Adrenal gland (tissue), 12 donors: ENCODE data around the gene EHMT2. TPM values are rescaled to one million over a fixed set of nuclear protein-coding genes. Genes with fewer than 3 reads are reported as not detected.

Experiments used
- DNase-seq, 7 donors: peaks; one replicate each; pipeline ENCODE4 v3.0.0-alpha.2; 2019 to 2020
- H3K27ac ChIP-seq, 5 donors: fragments of 200-600 bp; sonication (generic) in 4 of 5; 1 replicate in 3 of 5; 2 replicates in 2 of 5; pipeline versions ENCODE4 v1.5.1 to v1.8.0; 2016 to 2020; ENCODE audit warnings: mild to moderate bottlenecking in 1 of 5
- H3K27me3 ChIP-seq: fragments of 200-600 bp; 2 replicates; pipeline ENCODE4 v1.8.0; 2021
- H3K36me3 ChIP-seq, 2 donors: fragments of 200-600 bp; replicated peaks in 1 of 2; 1 replicate in 1 of 2; 2 replicates in 1 of 2; pipeline versions ENCODE4 v1.5.1 to v1.8.0; 2018 to 2022
- H3K4me1 ChIP-seq, 2 donors: fragments of 200-600 bp; replicated peaks in 1 of 2; 1 replicate in 1 of 2; 2 replicates in 1 of 2; pipeline versions ENCODE4 v1.5.1 to v1.8.0; 2018 to 2021
- H3K4me3 ChIP-seq, 4 donors: fragments of 200-600 bp; sonication (generic) in 3 of 4; one replicate each; pipeline ENCODE4 v1.5.1; 2016 to 2018
- H3K9me3 ChIP-seq, 3 donors: fragments of 200-600 bp; sonication (generic) in 1 of 3; replicated peaks in 1 of 3; 1 replicate in 2 of 3; 2 replicates in 1 of 3; pipeline versions ENCODE4 v1.5.1 to v1.8.0; 2016 to 2021
- CTCF ChIP-seq, 6 experiments: fragments of 450-650 bp in 4 of 6; fragments of 200-600 bp in 2 of 6; sonication (generic) in 1 of 6; IDR thresholded peaks; 1 replicate in 5 of 6; 2 replicates in 1 of 6; pipeline versions ENCODE4 v1.5.1 to v1.8.0; 2016 to 2021; ENCODE audit warnings: antibody characterized with exemption in 6 of 6, mild to moderate bottlenecking in 2 of 6, moderate library complexity in 1 of 6
- POLR2A ChIP-seq, 2 donors: fragments of 450-650 bp; IDR thresholded peaks; one replicate each; pipeline ENCODE4 v1.6.1; 2017; ENCODE audit warnings: antibody characterized with exemption in 2 of 2, mild to moderate bottlenecking in 2 of 2, moderate library complexity in 1 of 2
- WGBS, 4 donors: extraction: QIAGEN DNeasy Blood & Tissue Kit in 2 of 4; methylation state at CpG; one replicate each; pipeline versions ENCODE4 v1.1.5 to v1.1.7; 2013 to 2017; 5-methylcytosine and 5-hydroxymethylcytosine counted together
- intact Hi-C, 2 donors: fragments of 100-400 bp; cut with DNase I; formaldehyde crosslinking; loops; one replicate each; pipeline versions ENCODE4 v1.14.1 to v1.15.0; 2022 to 2023
- polyA plus RNA-seq, 3 donors: library from polyadenylated mRNA; stranded (reverse); fragments of 200-250 nt in 2 of 3; fragments of 350-450 nt in 1 of 3; fragmentation: Illumina TruSeq in 1 of 3; extraction: RNeasy Lipid Tissue Mini Kit (QIAGEN cat#74804) in 1 of 3; gene quantifications; one replicate each; pipeline ENCODE4 v1.2.3, GENCODE V29; 2013 to 2014
- total RNA-seq, 9 donors: library from RNA; depleted of rRNA in 4 of 9; stranded (reverse); fragments of >200 nt in 4 of 9; fragments of 120-200 nt in 1 of 9; fragmentation: NEBNext Ultra II Directional in 1 of 9; extraction: Animal tissue kit (Norgen Biotek cat#: 25700) in 1 of 9; gene quantifications; one replicate each; pipeline versions ENCODE4 v1.1.0 to v1.2.4, GENCODE V29; 2013 to 2023
- donor health status: healthy with polysubstance abuse.
- donor health status: Bipolar disorder and iron deficiency.
- donor health status: DM: yes; HTN: yes; CAD: no.
- donor health status: DM: no; HTN: no; CAD: no.
- donor health status: DM: no; HTN: no; CAD: no.
- donor health status: DM: yes; HTN: yes; CAD: no.

Gene EHMT2
- total and polyA plus RNA-seq, 12 donors, result 16.8 to 107 (median 49.9) TPM

GRCh38 chr6:31889331-31889972 is 8.0 kb downstream of the EHMT2 start:
- no peaks in the 10 kb centered on the region for H3K4me1 ChIP-seq
- H3K4me3 ChIP-seq, result no peak overlapping the region
- H3K27me3 ChIP-seq, result no peaks in the 10 kb centered on the region
- TF ChIP-seq POLR2A (IDR thresholded peaks at IDR 0.05) (no peak), CTCF (IDR thresholded peaks at IDR 0.05) (no peak)
- 89 to 98% (median 93%) methylated on average over 3 of the region's 3 CpGs for WGBS, 4 donors
- peaks cover 0 to 91% of the 10 kb centered on the region in 2 donors for H3K36me3 ChIP-seq
- intact Hi-C loops, result no loop called here
- no peaks in the 10 kb centered on the region for H3K9me3 ChIP-seq
- H3K27ac ChIP-seq, result no peak overlapping the region
- no peak for DNase-seq

DNA sequence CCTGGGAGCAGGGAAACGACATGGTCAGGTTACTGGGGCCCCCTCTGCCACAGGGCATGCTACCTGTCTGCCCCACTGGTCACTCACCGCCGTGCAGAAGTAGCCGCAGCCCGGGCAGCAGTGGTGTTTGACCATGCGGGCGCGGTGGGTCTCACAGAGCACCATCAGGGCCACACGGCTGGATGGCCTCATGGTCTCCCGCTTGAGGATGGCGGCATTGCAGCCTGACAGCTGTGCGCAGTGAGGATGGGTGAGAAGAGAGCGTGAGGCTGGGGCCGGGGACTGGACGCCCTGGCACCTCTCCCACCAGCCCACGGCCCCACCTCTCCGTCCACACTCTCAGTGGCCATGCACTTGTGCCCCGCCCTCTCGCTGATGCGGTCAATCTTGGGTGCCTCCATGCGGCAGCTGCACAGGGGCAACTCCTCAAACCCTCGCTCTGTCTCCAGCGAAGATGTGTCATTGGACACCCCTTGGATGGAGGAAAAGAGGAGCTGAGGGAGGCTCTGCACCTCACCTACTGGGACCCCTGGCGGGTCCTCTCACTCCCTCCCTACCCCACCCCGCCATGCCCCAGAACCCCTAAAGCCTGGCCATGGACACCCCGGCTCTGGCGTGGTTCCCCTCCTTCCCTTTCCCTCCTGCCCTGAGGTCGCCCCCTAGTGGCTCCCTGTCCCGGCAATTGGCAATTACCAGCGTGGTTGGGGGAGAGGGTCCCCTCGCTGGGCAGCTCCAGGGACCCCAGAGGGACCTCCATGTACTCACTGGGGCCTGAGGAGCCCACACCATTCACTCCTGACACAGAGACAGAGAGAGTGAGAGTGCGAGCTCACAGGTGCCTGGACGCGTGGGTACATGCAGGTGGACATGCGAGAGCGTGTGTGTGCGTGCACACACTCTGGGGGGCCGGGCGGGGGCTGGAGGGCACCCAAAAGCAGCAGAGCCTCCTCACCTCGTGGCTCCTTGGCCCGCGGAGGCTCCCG is 8.9 kb downstream of the EHMT2 start:
- TF ChIP-seq CTCF (IDR thresholded peaks at IDR 0.05) (peak; percentile 17 to 68 (median 54)), POLR2A (IDR thresholded peaks at IDR 0.05) (no peak)
- Histone ChIP-seq H3K4me3 (no peak overlapping the region), H3K36me3 (peaks cover 0 to 91% of the 10 kb centered on the region in 2 donors), H3K9me3 (no peaks in the 10 kb centered on the region), H3K27me3 (no peaks in the 10 kb centered on the region), H3K27ac (no peak overlapping the region), H3K4me1 (no peaks in the 10 kb centered on the region)
- peak in 1 of 7 donors; percentile 54 for DNase-seq
- WGBS, 4 donors, result 78 to 87% (median 82%) methylated on average over 23 to 43 of the region's 43 CpGs
- intact Hi-C loops, result no loop called here

GRCh38 chr6:31887173-31888007 is 10.1 kb downstream of the EHMT2 start:
- intact Hi-C loops, result no loop called here
- Histone ChIP-seq H3K27ac (no peak overlapping the region), H3K36me3 (peaks cover 0 to 91% of the 10 kb centered on the region in 2 donors), H3K4me1 (peaks cover 0 to under 1% of the 10 kb centered on the region in 2 donors), H3K9me3 (no peaks in the 10 kb centered on the region), H3K27me3 (no peaks in the 10 kb centered on the region), H3K4me3 (no peak overlapping the region)
- no peak for TF ChIP-seq CTCF (IDR thresholded peaks at IDR 0.05)
- TF ChIP-seq POLR2A (IDR thresholded peaks at IDR 0.05), result no peak
- WGBS, 4 donors, result 75 to 83% (median 78%) methylated on average over 10 to 19 of the region's 19 CpGs
- DNase-seq, result no peak
